SHP77 treated with DMSO at 0.1 percent for 48 hours (cell line): ENCODE results near the gene SLC16A5.
"Not testable (repeated sequence)": the region's sequence is repeated elsewhere in the genome, so short reads cannot be mapped to it uniquely, and the experiment has no call there.

Source experiments
- DNase-seq: peaks from one replicate; lab custom pipeline; 2025; lab: John Stamatoyannopoulos, UW

Gene SLC16A5

GRCh38 chr17:75111777-75112335, 24.1 kb downstream of the SLC16A5 start:
- no peak for DNase-seq

GRCh38 chr17:75113798-75114551, 26.2 kb downstream of the SLC16A5 start:
- DNase-seq, result peak; percentile 83

GRCh38 chr17:75114552-75115314, 27.0 kb downstream of the SLC16A5 start:
- no peak for DNase-seq

DNA sequence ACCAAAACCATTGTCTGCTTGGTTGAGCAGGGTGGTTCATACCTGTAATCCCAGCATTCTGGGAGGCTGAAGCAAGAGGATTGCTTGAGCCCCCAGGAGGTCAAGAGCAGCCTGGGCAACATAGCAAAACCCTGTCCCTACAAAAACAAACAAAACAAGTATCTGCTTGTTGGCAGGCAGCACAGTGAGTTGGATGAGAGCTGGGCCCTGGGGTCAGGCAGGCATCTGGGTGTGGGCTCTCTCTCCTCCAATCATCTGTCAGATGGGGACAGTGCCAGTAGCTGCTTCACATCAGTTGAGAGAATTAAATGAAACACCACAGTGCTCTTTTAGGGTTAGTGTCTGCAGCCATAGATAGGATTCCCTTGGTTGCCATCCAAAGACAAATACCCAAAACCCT, 27.8 kb downstream of the SLC16A5 start:
- DNase-seq, result no peak

- DNase-seq, result no peak
These were observed 29.0 kb downstream of the SLC16A5 start for GRCh38 chr17:75116737-75117136.

DNA sequence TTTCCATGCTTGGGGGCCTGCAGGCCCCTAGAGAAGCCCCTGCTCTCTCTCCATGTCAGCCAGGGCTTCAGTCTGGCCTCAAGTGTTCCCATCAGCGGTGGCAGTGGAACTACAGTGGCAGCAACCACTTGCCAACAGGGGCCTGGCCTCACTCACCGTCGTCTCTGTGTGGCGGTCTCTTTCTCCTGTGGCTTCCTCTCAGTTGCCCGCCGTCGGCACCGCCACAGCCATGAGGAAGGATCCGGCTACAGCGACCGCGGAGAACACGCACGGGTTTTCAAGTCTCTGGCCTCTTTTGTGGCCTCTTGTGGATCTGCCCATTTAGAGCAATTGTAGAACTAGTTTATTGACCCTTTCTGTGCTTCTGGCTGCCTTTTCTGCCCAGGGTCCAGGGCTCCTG, 30.6 kb downstream of the SLC16A5 start:
- DNase-seq, result no peak

DNA sequence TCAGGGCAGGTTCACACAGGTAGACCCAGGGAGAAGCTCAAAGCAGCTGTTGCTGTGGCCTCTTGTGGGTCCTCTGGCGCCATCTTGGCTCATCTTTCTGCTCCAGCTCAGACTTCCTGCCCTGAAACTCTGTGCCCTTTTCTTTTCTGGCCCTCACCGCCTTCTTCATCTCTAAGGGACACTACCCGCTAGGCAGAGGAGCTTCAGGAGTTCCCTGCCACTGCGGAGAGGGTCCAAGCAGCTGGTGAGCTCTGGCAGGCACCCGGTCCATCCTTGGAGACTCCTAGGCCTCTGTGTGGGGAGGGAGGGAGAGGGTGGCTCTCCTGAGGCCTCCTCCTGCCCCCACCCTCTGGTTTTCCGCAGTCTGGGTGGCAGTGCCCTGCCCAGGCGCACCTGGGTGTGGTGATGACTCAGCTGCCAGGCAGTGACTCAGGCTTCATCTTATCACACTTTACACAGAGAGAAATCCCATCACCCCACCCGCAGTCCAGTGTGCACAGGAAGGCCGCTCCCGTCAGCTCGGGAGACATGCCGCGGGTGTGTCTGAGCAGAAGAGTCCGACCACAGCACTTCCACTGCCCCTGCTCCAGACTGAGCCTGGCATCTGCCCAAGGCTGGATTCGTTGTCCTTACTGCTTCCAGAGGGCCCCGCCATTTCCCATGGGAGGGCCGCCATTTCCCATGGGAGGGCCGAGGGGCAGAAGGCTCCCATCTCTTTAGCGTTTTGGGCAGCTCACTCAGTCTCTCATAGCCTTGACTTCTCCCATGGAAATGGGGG, 36.5 kb downstream of the SLC16A5 start:
- peak; percentile 98 for DNase-seq

- no peak for DNase-seq
These were observed 37.0 kb downstream of the SLC16A5 start for GRCh38 chr17:75124819-75125162.

GRCh38 chr17:75125984-75126383, 38.2 kb downstream of the SLC16A5 start:
- no peak for DNase-seq

- DNase-seq, result no peak
These were observed 39.2 kb downstream of the SLC16A5 start for GRCh38 chr17:75126954-75127353.

- DNase-seq, result not testable (repeated sequence)
These were observed 40.2 kb downstream of the SLC16A5 start for GRCh38 chr17:75127936-75128335.

DNA sequence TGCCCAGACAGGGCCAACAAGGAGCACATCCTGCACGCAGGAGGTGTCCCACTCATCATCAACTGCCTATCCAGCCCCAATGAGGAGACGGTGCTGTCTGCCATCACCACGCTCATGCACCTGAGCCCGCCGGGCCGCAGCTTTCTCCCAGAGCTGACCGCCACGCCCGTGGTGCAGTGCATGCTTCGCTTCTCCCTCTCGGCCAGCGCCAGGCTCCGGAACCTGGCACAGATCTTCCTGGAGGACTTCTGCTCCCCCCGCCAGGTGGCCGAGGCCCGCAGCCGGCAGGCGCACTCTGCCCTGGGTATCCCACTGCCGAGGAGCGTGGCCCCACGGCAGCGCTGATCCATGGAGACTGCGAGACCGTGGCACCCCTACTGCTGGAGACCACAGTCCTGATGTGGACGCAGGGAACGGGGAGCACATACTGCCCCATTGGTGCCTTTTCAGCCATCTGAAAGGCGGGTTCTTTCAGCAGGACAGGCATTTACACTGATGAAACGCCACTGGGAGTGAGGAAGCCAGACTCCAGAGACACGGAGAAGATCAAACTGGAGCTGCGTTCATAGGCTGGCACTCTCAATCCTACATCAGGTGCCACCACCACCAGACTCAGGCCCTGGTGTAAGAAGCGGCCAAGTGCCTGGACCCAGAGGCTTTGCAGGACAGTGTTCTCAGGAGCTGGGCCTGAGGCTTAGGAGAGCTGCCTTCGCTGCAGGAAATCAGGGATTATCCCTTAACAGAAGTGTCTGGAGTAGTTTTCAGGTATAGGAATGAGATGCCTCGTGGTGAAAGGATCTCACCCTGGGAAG, 41.1 kb downstream of the SLC16A5 start:
- no peak for DNase-seq

DNA sequence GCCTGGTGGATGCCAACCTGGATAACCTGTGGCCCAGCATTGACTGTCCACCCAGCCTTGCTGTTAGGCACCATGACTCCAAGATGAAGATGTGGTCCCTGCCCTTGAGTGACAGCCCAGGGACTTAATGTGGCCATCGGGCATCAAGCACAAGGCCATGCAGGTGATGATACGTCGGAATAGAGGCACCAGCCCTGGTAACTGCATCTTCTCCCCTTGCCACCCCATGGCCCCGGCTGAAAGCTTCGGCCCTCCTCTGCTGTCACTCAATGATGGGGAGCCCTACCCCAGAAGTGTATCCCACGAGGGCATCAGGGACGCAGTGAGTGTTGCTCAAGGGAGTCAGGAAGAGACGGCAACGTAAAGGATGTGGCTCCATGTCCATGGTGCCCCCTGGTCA, 41.8 kb downstream of the SLC16A5 start:
- DNase-seq, result no peak

- no peak for DNase-seq
These were observed 42.4 kb downstream of the SLC16A5 start for GRCh38 chr17:75130059-75130631.

DNA sequence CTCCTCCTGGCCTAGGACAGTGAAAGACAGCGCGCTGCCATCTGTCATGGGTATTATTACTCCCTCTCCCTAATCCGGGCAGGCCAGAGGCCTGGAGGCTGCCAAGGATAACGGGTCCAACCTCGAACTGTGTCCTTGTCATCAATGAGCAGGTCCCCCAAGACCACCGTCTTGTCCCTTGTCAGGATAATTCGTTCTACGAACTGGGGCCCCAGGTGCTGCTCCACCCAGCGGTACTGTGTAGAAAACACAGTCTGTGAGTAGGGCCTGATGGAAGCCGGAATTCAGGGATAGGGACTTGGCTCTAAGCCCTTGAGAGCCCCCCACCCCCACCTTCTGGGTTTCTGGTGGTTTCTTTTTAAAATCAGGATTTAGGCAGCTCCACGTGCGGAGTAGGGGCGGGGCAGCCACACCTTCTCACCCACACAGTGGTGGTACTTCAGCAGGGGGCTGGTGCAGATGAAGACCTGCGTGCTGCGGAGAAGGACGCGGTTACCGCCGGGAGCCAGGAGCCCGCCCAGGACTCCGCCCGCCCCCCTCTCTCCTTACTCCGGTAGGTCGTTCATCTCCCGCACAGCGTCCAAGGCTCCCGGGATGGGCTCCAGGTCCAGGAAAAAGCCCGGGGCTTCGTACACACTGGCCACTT, 43.0 kb downstream of the SLC16A5 start:
- peak; percentile 40 for DNase-seq

- DNase-seq, result peak; percentile 64
These were observed 43.7 kb downstream of the SLC16A5 start, which contains the start of gene NT5C for GRCh38 chr17:75131278-75132017. Gene NT5C (minus strand): TSS chr17:75131742. CDS start chr17:75131707, 35 bp downstream.

DNA sequence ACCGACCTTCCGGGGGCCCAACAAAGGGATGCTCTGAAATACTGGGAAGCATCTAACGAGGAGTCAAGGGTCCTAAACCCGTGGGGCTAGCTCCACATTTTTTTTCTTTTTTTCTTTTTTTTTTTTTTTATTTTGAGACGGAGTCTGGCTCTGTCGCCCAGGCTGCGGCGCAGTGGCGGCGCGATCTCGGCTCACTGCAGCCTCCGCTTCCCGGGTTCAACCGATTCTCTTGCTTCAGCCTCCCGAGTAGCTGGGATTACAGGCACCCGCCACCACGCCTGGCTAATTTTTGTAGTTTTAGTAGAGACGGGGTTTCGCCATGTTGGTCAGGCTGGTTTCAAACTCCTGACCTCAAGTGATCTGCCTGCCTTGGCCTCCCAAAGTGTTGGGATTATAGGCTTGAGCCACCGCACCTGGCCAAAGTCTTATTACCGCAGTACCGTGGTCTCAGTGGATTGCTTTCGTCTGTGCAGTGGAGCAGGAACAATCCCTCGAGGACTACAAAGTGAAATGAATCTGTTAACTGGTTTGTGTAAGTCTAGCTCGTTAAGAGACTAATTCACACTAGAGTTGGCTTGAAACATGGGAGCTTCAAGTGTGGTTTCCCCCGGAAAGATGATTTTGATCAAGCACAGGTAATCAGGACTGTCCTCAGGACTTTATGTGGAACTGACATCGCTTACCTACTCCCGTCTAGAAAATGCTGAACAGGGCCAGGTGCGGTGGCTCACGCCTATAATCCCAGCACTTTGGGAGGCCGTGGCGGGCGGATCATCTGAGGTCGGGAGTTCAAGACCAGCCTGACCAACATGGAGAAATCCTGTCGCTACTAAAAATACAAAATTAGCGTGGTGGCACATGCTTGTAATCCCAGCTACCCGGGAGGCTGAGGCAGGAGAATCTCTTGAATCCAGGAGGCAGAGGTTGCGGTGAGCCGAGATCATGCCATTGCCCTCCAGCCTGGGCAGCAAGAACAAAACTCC, 44.6 kb downstream of the SLC16A5 start:
- DNase-seq, result not testable (repeated sequence)

GRCh38 chr17:75133001-75133400, 45.2 kb downstream of the SLC16A5 start:
- no peak for DNase-seq
